MV-4-11 (cell line): ENCODE measurements around the gene XRCC5.
"Not testable (repeated sequence)": the region's sequence is repeated elsewhere in the genome, so short reads cannot be mapped to it uniquely, and the experiment has no call there.

Experiments
- DNase-seq: peaks from one replicate; lab custom pipeline; 2025; lab: John Stamatoyannopoulos, UW

The XRCC5 gene

DNA sequence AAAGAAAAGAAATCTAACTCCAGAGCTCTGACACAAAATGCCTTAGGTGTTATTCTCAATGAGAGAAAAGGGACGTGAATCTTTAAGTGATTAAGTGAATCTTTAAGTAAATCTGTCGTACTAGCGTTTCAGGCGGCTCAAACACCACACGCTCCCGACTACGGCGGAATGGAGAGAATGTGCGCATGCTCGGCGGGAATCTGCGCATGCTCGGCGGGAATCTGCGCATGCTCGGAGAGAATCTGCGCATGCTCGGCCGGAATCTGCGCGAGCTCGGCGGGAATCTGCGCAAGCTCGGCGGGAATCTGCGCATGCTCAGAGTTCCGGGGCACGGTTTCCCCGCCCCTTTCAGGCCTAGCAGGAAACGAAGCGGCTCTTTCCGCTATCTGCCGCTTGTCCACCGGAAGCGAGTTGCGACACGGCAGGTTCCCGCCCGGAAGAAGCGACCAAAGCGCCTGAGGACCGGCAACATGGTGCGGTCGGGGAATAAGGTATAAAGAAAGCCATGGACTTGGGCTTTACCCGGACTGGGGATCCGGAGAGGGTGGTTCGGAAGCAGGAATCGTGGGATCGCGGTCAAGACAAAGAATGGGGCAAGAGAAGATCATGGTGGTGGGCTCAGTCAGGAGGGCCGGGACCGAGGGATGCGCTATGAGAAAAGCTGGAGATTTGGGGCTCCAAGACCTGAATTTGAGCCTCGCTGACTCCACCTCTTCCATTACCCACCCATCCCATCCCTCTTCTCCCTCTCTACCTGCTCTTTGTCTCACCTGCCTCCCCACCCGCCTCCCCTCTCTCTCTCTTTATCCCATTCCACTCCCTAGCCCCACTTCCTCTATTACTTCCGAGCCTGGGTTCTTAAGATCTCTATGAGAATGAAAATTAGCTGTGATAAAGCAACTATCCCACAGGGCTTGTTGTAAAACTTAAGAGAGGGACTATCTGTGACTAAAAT lies at the start of gene XRCC5:
Gene XRCC5, plus strand, starts transcription at position 382 of the 955 bp plus-strand sequence. Its CDS starts 89 bp downstream, at position 471.
- DNase-seq: peak; percentile 96

DNA sequence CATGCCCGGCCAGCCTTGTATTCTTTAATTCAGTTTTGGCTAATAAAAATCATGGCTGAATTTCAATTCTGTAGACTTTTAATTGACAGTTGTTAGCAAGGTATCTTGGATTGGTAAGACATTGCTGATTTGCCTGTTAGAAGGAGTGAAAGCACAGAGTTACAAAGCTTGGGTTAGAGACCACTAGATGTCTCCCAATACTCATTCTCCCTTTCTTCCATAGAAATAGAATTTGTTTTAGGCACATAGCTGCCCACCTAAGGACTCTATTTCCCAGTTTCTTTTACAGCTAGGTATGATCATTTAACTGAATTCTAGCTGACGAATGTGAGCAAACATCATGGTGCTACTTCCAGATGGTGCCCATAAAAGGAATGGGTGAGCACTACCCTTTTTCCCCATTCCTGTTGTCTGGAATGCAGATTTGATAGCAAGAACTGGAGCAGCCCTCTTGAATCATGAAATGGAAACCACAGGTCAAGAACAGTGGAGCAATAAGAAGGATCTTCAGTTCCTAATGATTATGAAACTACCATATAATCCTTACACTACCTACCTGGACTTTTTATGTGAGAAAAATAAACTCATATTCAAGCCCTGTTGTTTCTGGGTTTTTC lies 45.0 kb upstream of the XRCC5 start:
- DNase-seq: no peak

DNA sequence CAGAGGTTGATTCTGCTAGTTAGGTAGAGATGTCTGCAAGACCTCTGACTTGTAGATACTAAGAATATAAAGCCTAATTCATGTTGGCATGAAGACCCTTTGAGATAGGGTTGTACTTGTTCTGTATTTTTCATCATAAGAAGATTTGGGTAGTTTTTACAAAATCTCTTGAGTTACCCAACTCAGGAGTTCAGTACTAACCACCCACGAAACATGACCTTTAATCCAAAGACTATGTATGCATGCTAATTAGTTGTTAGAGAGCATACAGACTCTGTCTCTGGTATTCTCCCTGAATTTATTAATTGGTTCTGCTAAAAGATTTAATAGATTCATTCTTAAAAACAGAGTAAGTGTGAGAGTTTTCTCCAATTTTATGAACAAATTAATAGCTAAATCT lies 44.5 kb upstream of the XRCC5 start:
- no peak for DNase-seq

DNA sequence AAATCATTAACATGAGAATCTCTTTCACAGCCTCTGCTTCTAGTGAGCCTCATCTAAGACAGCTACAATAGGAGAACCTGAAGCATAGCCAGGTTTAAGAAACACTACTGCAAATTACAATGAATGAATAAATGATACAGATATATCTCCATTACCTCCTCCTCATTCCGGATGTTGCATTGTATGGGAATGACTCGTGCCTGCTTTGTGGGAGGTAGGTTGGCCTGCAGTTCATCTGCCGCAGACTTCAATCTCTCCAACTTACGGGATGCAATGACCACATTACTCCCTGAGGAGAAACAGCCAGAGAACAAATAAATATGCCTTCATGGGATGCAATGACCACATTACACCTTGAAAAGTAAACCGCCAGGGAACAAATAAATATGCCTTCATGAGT lies 42.9 kb upstream of the XRCC5 start:
- no peak for DNase-seq

- DNase-seq: no peak
Measured at GRCh38 chr2:216069028-216069427, 40.1 kb upstream of the XRCC5 start.

GRCh38 chr2:216070195-216070594 lies 39.0 kb upstream of the XRCC5 start:
- DNase-seq: peak; percentile 10

GRCh38 chr2:216071111-216071851 lies 37.9 kb upstream of the XRCC5 start:
- DNase-seq: no peak

- DNase-seq: no peak
Measured at GRCh38 chr2:216072473-216072872, 36.7 kb upstream of the XRCC5 start.

GRCh38 chr2:216073773-216074172 lies 35.4 kb upstream of the XRCC5 start:
- no peak for DNase-seq

DNA sequence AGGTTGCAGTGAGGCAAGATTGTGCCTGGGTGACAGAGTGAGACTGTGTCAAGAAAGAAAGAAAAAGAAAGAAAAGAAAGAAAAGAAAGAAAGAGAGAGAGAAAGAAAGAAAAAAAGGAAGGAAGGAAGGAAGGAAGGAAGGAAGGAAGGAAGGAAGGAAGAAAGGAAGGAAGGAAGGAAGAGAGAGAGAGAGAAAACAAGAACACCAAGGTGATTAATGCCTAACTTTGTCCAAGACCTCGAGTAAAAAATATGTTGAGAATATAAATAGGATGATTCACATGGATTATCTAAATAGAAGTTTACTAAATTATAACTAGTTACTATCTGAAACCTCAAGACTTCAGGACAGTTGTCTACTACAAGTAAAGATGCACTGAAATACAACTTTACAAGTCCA lies 34.8 kb upstream of the XRCC5 start:
- DNase-seq: no peak

- DNase-seq: no peak
Measured at GRCh38 chr2:216074794-216075193, 34.4 kb upstream of the XRCC5 start.

DNA sequence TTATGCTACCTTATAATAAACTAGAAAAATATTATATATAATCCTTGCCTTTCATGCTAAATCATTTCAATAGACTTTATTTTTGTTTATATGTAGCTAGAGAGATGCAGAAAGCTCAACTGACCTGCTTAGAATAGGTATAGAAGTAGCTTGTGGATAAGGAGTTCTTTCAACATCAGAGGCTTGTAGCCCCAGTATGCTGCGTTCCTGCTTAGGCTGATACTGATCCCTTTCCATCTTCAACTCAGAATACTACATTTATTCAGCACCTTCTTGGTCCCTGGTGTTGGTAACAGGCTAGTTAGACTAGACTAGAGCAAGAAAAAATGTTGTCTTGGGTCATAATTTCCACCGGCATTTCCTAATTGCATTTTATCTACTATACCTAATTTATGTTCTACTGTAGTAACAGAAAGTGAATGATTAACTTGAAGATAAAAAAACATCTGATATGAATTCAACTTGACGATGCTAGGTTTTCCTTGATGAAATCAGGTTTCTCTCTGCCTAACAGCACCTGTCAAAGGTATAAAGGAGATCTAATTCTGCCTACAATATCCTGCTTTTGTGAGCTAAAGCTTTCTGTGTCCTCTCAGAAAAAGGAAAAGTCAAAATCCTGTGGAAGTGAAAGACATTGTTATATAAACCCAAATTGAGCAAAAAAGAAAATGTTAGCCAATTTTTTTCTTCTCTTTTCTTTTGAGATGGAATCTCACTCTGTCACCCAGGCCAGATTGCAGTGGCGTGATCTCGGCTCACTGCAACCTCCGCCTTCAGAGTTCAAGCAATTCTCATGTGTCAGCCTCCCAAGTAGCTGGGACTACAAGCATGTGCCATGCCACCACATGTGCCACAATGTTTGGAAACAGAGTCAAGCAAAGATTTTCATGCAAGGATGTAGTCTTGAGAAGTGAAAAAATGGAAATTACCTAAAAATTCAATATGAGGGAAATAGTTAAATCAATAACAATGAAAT lies 33.4 kb upstream of the XRCC5 start:
- no peak for DNase-seq

- DNase-seq: no peak
Measured at GRCh38 chr2:216078776-216079175, 30.4 kb upstream of the XRCC5 start.

DNA sequence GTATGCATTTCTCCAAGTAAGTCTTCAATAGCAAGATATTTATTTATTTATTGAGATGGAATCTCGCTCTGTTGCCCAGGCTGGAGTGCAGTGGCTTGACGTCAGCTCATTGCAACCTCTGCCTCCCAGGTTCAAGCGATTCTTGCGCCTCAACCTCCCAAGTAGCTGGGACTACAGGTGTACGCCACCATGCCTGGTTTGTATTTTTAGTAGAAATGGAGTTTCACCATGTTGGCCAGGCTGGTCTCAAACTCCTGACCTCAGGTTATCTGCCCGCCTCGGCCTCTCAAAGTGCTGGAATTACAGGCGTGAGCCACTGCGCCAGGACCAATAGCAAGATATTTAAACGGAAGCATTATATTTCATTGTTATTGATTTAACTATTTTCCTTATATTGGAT lies 29.1 kb upstream of the XRCC5 start:
- DNase-seq: not testable (repeated sequence)

DNA sequence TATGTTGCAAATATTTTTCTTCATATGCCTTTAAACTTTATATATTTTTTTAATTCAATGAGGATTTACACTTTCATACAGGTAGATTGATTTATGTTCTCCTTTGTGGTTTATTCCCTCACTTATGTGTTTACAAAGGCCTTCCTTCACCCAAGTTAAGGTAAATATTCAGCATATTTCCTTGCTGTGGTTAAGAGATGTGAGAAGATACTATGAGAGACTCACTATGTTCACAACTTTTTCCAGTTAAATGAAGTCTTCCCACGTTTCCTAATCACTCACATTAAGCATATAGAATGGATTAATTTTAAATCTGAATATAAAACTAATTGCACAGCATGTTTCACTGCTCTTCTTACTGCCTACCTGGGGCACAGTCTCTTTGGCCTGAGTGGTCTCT lies 28.1 kb upstream of the XRCC5 start:
- DNase-seq: no peak

- DNase-seq: no peak
Measured at GRCh38 chr2:216081487-216082116, 27.5 kb upstream of the XRCC5 start, which contains the start of the genes PECR and TMEM169. Gene PECR (minus strand): TSS chr2:216081809. CDS start chr2:216081741, 68 bp downstream. Gene TMEM169 (plus strand): TSS chr2:216081919. CDS start chr2:216095964, 14,045 bp downstream.

GRCh38 chr2:216082117-216082711 lies 26.9 kb upstream of the XRCC5 start:
- DNase-seq: no peak

DNA sequence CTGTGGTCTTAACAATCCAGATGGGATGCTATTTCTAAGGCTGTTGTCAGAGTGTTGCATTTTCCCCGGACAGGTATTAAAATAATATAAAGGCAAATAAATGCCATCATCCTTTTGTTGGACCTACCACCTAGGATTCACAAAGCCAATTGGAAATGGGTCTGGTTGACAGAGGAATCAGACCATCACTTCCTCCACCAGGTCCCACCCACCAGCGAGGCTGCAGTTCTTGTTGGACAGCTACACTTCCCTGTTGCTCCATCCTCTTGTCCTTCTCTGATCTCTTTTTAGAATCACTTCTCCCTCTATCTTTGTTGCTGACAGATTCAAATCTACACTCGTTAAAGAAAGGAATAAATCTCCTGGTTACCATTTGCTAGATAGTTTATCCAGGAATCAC lies 26.3 kb upstream of the XRCC5 start:
- peak; percentile 73 for DNase-seq

DNA sequence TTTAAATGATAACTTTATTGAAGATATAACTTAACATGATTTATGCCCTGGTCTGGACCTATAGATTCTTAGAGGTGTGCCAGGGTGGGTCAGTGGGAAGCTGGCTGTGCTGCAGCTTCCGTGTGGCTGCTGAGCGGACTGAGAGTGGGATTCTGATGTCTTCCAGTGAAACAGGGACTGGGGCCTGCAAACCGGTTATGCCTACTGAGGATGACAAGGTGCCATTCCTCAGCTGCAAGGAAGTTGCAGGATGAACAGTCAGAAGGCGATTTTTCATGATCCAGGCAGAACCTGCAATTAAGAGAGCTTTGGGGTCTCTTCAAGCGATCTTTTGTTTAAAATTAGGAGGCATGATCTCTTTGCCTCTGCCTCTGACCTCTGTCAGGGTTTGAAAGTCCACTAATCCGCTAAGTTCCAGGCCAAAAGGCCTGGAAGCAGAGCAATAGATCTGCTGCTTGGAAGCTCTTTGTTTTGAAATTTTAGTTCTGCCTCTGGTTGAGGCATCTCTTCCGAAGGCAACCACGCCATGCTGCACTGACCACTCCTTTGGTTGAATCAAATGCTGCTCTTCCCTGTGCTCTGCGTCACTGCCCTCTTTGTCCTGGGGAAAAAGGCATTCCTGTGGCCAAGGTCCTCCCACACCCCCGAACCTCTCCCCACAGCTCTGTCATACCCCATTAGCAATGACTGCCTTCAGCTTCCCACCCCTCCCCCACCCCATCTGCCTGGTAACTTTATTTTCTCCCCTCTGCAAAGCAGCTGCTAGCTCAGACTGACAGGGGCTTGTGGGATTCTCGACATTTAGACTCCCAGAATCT lies 25.5 kb upstream of the XRCC5 start:
- no peak for DNase-seq
